Endometrium (tissue), 2 donors: ENCODE measurements around the gene MSH3.
"Not testable (repeated sequence)": the region's sequence is repeated elsewhere in the genome, so short reads cannot be mapped to it uniquely, and the experiment has no call there.

Experiments used
- FAIRE-seq: peaks from 2 replicates; lab custom pipeline; 2012; peaks lifted over from hg19 to GRCh38; lab: Jason Lieb, UNC
- donor health status: control.
- donor health status: control.

Gene MSH3

GRCh38 chr5:80755626-80756025 lies 101.2 kb downstream of the MSH3 start:
- no peak for FAIRE-seq

- no peak for FAIRE-seq
Observed at GRCh38 chr5:80756292-80756691, 101.8 kb downstream of the MSH3 start.

GRCh38 chr5:80757290-80757689 lies 102.8 kb downstream of the MSH3 start:
- no peak for FAIRE-seq

DNA sequence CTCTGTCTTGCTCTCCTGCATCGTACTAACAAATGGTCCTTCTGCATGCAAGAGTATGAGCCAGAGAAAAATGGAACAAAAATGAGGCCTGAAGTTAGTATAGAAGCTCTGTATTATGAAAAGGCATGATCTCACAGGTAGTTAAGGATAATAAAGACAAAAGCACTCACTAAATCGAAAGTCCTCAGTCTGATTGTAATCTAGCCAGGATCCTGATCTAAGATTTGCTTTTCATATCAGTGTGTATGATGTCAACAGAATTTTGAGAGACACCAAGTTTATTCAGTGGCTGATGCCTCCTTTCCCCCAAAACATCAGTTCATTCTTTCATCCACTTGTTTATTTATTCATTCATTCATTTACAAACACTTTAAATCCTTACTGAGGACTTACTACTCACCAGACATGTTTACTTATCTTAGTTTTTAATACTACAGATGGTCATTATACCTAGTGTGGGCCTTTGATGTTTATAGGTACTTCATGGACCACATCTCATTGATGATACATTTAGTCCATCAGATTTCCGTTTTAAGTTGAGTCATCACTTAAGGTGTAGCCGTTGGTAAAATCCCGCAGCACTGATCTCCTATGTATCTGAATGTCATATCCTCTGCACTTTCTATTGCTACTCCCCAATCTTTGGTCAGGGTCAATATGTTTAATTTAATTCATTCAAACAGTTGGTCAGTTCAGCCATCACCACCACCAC lies 105.6 kb downstream of the MSH3 start:
- no peak for FAIRE-seq

DNA sequence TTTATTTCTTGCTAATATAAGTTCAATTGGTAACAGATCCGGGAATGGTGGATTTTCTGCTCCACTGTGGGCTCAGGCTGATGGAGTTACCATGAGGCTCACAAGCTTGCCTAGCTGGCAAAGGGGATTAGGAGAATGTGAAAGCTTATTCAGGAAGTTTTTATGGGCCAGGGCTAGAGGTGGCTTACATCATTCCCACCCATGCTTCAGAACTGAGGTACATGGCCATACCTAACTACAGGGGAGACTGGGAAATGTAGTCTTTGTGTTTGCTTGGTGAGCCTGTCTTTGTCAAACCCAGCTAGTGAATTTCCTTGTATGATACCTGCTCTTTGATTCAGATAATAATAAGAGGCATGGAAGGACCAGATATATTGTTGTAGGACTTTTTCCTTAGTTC lies 106.2 kb downstream of the MSH3 start:
- no peak for FAIRE-seq

DNA sequence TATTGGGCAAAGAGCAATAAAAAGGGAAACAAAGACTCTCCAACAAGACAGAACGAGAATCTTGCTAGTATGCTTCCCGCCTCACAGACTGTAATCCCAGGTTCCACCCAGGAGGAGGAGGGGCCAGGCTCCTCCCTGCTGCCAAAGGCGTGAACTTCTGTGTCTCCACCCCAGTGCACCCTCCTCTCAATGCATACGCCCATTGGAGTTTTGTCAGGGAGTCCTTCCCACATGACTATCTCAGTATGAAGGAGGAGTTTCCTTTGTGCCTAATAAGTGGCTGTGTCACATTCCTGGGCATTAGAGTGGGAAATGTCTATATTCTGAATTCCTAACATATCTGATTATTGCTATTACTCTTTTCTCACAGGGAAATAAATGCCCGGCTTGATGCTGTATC lies 106.7 kb downstream of the MSH3 start:
- FAIRE-seq: no peak

- FAIRE-seq: peak; percentile 58
Observed at GRCh38 chr5:80761966-80762365, 107.5 kb downstream of the MSH3 start.

- peak; percentile 92 for FAIRE-seq
Observed at GRCh38 chr5:80762573-80762972, 108.1 kb downstream of the MSH3 start.

DNA sequence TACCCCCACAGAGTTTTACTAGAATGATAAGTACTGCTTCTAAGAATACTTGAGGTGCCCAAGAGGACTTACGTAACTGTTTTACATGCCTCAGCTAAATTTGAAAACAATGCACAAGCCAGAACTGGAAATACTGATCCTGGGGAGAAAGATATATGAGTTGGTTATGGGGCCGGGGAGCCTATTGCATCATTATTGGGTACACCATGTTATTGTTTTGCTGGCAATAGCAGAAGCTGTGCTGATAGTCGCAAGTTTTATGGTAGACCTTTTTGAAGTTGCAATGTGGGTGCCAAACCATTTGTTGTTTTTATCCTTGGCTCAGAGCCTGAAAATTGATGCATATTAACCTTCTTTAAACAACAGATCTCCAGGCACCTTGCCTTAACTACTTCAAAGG lies 108.8 kb downstream of the MSH3 start:
- no peak for FAIRE-seq

DNA sequence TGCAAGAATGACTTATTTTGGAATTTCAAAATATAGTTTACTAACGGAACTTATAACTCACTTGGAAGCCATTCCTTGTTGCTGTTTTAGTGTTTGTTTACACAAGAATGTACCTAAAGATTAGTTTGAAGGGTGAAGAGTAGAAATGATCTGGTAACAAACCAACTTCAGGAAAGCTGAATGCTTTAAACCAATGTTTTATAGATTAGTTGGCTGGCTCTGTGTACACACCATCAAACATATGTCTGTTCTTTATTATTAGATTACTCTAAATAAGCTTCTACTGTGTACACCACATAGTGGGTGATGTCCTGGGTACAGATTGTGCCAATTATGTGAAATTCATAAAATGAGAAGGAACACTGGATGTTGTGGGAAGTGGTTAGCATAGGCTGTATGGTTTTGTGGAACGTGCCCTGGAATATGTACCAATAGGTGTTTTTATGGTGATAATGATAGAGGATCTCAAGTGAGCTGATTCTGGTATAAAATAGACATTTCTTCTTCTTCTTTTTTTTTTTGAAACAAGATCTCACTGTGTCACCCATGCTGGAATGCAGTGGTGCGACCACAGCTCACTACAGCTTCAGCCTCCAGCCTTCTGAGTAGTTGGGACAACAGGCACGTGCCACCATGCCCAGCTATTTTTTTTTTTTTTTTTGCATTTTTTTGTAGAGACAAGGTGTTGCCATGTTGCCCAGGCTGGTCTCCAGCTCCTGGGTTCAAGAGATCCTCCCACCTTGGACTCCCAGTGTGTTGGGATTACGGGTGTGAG lies 109.6 kb downstream of the MSH3 start:
- FAIRE-seq: no peak

DNA sequence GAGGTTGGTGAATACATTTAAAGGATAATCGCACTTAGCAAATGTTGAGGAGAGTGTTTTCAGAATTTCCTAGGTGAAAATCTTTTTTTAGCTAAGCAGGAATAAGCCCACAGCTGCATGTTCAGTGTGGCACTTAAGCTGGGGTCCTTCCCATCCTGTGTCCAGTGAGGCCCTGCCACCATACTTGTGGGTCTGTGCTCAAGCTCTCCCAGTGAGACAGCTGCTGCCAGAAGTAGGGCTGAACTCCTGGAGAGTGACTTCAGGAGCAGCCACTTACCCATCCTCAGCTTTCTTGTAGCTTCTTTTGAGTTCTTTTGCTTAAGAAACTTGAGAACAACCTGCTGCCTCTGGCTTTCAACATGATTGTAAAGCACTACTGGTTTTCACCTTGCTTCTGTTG lies 110.3 kb downstream of the MSH3 start:
- FAIRE-seq: no peak

DNA sequence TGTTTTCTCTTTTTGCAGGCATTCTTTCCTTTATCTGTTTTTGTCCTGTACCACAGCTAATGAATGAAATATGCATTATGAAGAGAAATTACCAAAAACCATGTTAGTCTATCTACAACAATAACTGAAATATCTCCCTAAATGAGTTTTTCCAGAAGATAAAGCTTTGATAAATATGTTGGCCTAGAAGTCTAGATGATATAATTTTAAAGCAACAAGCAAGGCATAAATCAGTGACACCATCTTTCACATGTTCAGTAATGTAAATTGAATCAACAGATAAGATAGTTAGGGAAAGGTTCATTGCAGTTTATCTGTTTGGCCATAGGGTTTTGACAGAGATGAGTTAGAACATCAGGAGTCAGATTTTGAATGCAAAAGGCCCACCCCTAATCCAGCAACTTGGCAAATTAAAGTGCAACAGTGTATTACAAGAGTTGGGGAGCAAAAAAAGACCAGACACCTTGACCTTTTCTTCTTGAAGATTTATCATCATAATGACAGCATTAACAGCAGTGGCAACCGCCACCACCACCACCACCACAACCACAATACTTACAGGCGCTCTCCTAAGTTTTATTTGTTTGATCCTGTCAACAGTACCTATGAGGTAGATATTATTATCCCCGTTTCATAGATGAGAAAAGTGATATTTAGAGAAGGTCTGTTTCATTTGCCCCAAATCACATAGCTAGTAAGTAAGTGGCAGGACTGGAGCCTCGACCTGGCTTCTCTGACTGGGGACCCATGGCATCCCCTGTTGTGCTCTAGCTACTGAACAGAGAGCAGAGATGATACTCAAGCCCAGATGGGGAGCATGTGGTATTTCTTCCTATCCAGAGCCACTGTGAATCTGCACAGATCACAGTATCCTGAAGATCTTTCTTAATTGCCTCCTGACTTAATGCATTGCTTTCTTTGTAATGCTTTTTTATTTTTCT lies 123.2 kb downstream of the MSH3 start:
- no peak for FAIRE-seq

GRCh38 chr5:80780024-80780423 lies 125.6 kb downstream of the MSH3 start:
- no peak for FAIRE-seq

DNA sequence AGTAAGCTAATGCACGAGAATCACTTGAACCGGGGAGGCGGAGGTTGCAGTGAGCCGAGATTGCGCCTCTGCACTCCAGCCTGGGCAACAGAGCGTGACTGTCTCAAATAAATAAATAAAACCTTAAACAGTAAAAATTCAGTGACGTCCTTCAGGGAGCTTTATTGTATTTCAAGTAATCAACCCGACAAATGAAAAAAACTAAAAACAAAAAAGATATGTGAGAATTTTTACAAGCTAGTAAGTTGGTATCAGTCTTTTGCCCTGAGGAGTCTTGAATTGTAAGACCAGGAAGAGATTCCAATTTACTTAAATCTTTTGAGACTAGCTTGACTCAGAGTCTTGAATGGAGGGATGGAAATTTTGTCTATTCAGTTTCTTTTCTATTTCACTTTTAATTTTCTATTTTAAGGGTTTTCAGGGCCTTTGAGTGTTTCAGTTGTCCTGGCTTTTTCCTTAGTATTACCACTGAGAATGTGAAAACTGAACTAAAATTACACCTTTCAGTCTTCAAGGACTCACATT lies 126.4 kb downstream of the MSH3 start:
- no peak for FAIRE-seq

- no peak for FAIRE-seq
Observed at GRCh38 chr5:80781356-80781755, 126.9 kb downstream of the MSH3 start.

DNA sequence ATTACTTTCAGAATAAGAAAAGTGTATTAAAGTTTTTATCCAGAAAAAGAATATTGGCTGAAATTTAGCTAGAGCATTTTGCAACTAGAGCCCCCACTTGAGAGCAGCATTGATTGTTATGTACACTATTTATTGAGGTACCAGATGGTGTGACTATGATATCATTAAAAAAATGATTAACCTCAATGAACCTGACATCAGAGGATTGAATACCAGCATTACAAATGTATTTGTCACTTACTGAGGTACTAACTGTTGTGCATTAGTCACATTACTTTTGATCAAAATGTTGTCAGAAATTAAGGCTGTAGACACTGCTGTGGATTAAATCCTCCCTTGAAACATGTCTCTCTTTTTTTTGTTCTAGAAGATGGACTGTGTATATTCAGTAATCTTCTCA lies 128.2 kb downstream of the MSH3 start:
- no peak for FAIRE-seq

GRCh38 chr5:80783751-80784150 lies 129.3 kb downstream of the MSH3 start:
- FAIRE-seq: not testable (repeated sequence)

GRCh38 chr5:80784451-80784850 lies 130.0 kb downstream of the MSH3 start:
- no peak for FAIRE-seq

DNA sequence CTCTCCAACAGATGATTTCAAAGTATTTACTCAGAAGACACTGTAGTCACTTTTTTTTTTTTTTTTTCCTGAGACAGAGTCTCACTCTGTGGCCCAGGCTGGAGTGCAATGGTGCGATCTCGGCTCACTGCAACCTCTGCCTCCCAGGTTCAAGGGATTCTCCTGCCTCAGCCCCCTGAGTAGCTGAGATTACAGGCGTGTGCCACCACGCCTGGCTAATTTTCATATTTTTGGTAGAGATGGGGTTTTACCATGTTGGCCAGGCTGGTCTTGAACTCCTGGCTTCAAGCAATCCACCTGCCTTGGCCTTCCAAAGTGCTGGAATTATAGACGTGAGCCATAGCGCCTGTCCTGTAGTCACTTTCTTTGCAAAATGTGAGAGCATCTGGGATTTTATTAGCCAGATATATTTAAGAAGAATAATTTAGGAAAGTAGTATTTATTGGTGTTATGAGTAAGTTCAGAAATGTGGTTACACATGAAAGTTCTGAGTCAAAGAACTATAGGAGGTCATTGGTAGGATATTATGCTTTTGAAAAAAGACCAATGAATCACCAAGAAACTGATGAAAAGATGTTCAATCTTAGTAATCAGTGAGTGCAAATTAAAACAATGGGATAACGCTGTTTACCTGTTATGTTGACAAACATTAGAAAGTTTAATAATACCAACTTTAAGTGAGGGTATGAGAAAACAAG lies 135.0 kb downstream of the MSH3 start:
- FAIRE-seq: not testable (repeated sequence)

DNA sequence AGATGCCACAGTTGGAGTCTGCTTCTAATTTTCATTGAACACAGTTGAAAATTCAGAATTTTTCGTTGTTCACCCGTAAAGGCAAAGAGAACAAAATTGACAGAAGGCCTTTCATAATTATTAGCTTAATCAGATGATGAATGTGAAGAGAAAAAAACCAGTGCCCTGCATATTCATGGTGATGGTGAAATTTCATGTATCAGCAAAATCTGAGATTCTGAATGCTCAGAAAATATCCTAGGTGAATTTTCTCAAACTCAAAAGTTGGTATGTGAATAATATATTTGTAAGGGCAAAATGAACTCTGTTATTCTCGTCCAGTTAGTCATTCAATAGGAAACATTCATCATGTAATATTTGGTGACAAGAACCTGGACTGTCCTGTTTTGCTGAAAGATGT lies 136.2 kb downstream of the MSH3 start:
- no peak for FAIRE-seq

DNA sequence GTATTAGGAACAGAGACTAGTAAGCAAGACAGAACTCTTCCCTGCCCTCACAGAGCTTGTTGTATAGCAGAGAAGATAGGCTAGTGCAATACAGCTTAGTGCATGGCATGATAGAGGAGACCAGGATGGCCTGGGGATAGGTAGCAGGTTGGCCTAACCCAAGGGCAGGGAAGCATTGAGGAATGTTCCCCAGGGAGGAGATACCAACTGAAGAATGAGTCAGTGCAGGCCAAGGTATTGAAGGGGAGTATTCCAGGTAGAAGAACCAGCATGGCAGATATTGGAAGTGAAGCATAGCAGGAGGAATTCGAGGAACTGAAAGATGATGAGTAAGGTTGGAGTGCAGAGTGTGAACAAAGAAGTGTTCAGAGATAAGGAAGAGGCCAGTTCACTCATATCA lies 138.9 kb downstream of the MSH3 start:
- FAIRE-seq: no peak

- no peak for FAIRE-seq
Observed at GRCh38 chr5:80796846-80797245, 142.4 kb downstream of the MSH3 start.
